NB4 (cell line): Measurements from ENCODE around the gene MT1E.

Source experiments
- DNase-seq: peaks from one replicate; pipeline ENCODE4 v3.0.0; 2010; ENCODE audit warnings: low read depth
- H3K4me3 ChIP-seq: one replicate; pipeline ENCODE4 v1.5.1; 2011; ENCODE audit warnings: mild to moderate bottlenecking, low read depth, low read length, moderate library complexity
- MYC ChIP-seq: IDR thresholded peaks from 2 replicates; pipeline ENCODE4 v1.6.1; 2011; ENCODE audit warnings: low read depth, low read length
- POLR2A ChIP-seq: IDR thresholded peaks from 2 replicates; pipeline ENCODE4 v1.6.1; 2011; ENCODE audit warnings: mild to moderate bottlenecking; ENCODE audit not compliant: insufficient read length; ENCODE audit errors: extremely low read depth
- TF ChIP-seq, protein P1 (sequence below): IDR thresholded peaks from 2 replicates; pipeline ENCODE4 v1.6.1; 2011; ENCODE audit warnings: low read depth, low read length
- TF ChIP-seq, protein P2 (sequence below): IDR thresholded peaks from one replicate; pipeline ENCODE4 v1.5.1; 2012; ENCODE audit warnings: low read depth, low read length

MT1E gene

DNA sequence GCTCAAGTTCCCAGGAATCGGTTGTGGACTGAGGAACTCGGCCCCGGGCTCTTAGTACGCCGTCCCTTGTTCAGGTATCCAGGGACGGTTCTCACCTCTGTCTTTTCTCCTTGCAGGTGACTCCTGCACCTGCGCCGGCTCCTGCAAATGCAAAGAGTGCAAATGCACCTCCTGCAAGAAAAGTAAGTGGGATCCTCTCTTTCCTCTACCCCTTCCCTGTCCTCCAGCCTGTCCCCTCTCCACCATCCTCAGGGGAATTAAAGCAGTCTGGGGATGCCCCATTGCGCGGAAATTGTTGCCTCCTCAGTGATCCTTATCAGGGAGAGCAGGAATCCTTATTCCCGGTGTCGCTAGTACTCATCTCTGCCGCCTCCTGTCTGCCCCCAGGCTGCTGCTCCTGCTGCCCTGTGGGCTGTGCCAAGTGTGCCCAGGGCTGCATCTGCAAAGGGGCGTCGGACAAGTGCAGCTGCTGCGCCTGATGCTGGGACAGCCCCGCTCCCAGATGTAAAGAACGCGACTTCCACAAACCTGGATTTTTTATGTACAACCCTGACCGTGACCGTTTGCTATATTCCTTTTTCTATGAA, 16.6 kb upstream of the MT1E start:
- TF ChIP-seq POLR2A (no peak), MYC (no peak)
- TF ChIP-seq, protein P1, sequence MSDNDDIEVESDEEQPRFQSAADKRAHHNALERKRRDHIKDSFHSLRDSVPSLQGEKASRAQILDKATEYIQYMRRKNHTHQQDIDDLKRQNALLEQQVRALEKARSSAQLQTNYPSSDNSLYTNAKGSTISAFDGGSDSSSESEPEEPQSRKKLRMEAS, result no peak
- TF ChIP-seq, protein P2, sequence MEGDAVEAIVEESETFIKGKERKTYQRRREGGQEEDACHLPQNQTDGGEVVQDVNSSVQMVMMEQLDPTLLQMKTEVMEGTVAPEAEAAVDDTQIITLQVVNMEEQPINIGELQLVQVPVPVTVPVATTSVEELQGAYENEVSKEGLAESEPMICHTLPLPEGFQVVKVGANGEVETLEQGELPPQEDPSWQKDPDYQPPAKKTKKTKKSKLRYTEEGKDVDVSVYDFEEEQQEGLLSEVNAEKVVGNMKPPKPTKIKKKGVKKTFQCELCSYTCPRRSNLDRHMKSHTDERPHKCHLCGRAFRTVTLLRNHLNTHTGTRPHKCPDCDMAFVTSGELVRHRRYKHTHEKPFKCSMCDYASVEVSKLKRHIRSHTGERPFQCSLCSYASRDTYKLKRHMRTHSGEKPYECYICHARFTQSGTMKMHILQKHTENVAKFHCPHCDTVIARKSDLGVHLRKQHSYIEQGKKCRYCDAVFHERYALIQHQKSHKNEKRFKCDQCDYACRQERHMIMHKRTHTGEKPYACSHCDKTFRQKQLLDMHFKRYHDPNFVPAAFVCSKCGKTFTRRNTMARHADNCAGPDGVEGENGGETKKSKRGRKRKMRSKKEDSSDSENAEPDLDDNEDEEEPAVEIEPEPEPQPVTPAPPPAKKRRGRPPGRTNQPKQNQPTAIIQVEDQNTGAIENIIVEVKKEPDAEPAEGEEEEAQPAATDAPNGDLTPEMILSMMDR, result no peak
- H3K4me3 ChIP-seq, result peak overlapping the region; percentile 95
- DNase-seq, result peak; percentile 38

DNA sequence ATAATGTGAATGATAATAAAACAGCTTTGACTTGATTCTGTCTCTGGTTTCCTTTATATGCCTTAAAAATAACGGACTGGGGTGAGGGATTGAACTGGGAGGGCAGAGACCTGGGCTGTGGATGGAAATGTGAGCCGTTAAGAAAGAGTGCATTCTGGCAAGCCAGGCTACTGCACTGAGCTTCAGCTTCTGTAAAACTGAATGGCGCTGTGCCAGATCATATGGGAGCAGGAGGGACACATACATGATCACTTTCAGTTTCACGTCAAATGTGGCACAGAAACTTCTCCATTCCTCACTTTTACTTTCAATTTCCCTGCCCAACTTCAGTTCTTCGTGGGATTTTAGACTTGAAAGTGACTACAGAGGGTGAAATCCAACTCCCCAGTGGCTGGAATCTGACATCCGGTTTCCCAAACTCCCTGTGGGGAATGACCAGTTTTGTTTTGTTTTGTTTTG, 16.1 kb upstream of the MT1E start:
- peak; percentile 94 for DNase-seq
- H3K4me3 ChIP-seq, result peak overlapping the region; percentile 95
- TF ChIP-seq MYC, result no peak
- TF ChIP-seq, protein P1, result peak; percentile 51; the same call in 1 of the 2 replicates

DNA sequence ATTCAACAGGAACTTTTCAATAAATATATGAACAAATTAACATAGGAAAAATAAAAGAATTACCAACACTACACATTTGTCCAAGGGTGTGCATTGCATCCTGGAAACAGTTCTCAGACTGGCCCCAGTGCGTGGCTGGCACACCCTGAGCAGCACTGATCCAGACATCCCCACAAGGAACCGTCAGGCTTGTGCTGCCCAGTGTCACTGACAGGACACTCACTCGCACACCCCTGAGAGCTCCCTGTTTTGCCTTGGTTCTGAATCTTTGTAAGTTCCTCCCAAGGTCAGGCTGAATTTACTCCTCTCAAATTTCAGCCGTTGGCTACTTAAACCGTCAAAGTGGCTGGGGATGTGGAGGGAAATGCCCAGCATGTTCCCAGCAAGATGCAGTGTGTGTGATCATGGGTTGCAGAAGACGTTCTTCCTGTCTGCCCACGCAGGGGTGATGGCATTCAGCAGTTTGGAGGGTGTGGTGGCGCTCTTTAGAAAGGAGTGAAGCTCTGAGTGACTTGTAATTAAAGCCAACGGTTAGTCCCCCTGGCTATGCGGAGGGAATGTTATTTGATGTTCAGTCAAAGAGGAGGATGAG, 15.5 kb upstream of the MT1E start:
- peak; percentile 92 for DNase-seq
- 0 out of 2 replicates have a peak, but pooled peaks have one; percentile 16 for TF ChIP-seq MYC
- TF ChIP-seq, protein P2, result no peak
- TF ChIP-seq, protein P1, result peak; percentile 80
- peak; percentile 15 for TF ChIP-seq POLR2A
- peak overlapping the region; percentile 95 for H3K4me3 ChIP-seq

DNA sequence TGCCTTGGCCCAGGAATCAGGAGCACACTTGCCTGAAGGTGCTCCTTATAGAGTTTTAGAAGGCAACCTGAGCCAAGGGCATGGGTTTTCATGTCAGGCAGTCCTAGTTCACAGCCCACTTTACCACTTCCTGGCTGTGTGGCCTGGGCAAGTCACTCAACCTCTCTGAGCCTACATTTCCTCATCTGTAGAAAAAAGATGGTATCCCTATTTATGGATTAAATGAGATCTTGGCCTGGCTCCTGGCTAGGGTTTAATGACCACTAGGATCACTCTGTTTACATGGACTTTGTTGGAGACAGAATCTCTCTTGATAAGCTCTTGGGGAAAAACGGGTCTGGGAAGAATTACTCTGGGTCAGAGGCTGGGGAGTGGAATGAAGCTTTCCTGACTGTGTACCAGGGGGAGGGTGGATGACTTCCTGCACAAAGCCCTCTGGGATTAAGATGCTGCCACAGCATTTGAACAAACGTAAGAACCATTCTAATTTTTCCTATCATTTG, 14.9 kb upstream of the MT1E start:
- no peak overlapping the region for H3K4me3 ChIP-seq
- DNase-seq, result no peak

DNA sequence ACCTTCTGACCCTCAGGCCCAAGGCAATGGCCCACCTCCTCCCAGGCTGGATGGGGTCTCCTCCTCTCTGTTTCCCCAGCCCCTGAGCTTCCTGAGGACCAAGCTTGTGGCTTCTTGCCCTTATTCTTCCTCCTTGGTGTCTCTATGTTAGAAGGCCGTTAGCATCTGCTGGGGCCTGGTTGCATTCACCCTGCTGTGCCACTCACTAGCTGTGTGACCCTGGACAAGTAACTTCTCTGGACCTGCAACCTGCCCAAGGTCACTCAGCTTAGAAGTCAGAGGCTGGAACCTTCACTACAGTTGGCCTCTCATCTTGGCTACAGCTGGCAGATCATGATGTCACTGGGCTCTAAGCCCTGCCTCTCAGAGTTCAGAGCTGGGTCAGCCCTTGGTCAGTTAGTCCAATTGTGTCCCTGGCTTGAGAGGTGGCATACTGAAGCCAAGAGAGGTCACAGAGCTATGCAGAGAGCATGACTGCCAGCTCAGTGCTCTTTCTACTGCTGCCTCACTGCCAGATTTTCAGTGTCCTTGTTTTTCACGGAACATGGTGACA, 14.2 kb upstream of the MT1E start:
- TF ChIP-seq, protein P1, result no peak
- TF ChIP-seq POLR2A (no peak), MYC (no peak)
- TF ChIP-seq, protein P2, result no peak
- DNase-seq, result no peak
- no peak overlapping the region for H3K4me3 ChIP-seq

More for the DNA sequence above, 14.9 kb upstream of the MT1E start:
- TF ChIP-seq POLR2A (no peak), MYC (no peak)
- TF ChIP-seq, protein P2, result no peak
- TF ChIP-seq, protein P1, result no peak

DNA sequence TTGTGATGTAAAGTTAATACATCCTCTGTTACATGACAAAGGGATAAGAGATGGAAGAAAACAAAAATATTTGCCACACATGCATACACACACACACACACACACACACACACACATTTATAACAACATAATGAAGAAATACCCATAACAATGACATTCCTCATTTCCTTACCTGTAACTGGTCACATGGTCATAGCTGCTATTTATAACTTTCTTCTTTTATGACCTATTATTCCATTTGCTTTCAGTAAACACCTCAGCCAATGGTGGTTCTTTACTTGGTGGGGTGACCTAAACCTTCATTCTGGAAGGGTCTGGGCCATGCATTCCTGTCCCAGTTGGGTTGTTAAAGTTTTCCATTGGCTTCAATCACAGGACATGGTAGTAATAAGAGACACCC, 11.9 kb upstream of the MT1E start:
- H3K4me3 ChIP-seq, result no peak overlapping the region
- DNase-seq, result no peak
- TF ChIP-seq, protein P2, result no peak
